SW 1271 (cell line): ENCODE measurements around the gene OR11H6.
"Not testable (repeated sequence)": the region's sequence is repeated elsewhere in the genome, so short reads cannot be mapped to it uniquely, and the experiment has no call there.

Experiments used
- DNase-seq, 2 experiments: peaks; one replicate each; lab custom pipeline; 2025; lab: John Stamatoyannopoulos, UW

OR11H6 gene, protein sequence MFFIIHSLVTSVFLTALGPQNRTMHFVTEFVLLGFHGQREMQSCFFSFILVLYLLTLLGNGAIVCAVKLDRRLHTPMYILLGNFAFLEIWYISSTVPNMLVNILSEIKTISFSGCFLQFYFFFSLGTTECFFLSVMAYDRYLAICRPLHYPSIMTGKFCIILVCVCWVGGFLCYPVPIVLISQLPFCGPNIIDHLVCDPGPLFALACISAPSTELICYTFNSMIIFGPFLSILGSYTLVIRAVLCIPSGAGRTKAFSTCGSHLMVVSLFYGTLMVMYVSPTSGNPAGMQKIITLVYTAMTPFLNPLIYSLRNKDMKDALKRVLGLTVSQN

DNA sequence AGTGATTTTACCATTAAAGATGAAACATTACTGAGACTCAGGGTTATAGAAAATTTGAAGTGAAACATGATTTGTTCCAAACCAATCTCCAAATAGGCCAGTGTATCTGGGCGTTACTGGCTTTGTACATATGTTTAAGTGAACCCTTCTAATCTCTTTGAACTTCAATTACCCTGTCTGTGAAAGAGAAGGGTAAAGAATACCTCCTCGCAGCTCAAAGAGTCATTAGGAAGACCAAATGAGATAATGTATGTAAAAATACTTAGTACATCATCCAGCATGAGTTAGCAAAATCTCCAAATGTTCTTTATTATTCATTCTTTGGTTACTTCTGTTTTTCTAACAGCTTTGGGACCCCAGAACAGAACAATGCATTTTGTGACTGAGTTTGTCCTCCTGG is at the start of gene OR11H6:
OR11H6 (plus strand) TSS at position 301 of the 400 bp plus-strand sequence; CDS start at position 301, 0 bp downstream.
- DNase-seq: no peak

DNA sequence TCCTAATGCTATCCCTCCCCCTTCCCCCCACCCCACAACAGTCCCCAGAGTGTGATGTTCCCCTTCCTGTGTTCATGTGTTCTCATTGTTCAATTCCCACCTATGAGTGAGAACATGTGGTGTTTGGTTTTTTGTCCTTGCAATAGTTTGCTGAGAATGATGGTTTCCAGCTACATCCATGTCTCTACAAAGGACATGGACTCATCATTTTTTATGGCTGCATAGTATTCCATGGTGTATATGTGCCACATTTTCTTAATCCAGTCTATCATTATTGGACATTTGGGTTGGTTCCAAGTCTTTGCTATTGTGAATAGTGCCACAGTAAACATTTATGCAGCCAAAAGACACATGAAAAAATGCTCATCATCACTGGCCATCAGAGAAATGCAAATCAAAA is 49.3 kb upstream of the OR11H6 start:
- DNase-seq: not testable (repeated sequence)

DNA sequence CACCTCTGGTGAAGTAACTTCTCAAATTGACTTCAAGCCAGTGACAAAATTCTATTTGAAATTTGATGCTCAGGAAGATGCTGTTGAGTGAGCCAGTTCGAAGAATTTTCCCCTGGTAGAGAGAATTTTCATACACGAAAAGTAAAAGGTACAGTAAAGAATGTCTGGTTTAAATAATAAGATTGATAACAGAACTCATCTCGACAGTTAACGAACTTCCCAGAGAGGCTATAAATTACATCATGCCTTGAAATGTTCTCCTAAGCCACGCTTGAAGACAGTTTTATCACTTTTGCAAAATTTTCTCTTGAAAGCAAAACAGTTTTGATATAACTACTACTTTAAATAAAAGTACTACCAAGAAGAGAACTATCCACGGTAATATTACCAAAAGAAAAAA is 47.2 kb upstream of the OR11H6 start:
- DNase-seq: no peak

DNA sequence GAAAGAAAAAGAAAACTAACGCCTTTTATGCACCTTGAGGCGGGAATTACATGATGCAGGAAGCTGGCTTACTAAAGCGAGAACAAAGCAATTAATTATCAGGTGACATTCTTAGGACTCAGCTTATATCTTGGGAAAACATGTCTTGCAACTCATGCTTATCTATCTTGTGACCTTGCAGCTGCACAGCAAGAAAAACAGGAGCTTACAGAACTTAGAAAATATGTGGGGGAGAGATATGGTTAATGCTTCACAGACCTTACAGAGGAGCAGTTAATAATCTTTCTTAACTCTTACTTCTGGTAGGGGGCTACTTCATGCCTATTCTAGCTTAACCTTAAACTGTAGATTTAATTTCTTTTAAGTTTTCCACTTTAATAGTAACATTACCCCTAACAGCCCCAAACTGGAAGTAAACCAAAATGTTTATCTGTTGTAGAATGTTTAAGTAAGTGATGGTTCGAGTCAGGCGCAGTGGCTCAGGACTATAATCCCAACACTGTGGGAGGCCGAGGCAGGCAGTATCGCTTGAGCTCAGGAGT is 46.0 kb upstream of the OR11H6 start:
- DNase-seq: no peak

DNA sequence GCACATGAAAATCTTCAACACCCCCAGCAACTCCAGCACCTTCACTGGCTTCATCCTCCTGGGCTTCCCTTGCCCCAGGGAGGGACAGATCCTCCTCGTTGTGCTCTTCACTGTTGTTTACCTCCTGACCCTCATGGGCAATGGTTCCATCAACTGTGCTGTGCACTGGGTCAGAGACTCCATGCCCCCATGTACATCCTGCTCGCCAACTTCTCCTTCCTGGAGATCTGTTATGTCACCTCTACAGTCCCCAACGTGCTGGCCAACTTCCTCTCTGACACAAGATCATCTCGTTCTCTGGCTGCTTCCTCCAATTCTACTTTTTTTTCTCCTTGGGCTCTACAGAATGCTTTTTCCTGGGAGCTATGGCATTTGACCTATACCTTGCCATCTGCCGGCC is 44.3 kb upstream of the OR11H6 start:
- no peak for DNase-seq

DNA sequence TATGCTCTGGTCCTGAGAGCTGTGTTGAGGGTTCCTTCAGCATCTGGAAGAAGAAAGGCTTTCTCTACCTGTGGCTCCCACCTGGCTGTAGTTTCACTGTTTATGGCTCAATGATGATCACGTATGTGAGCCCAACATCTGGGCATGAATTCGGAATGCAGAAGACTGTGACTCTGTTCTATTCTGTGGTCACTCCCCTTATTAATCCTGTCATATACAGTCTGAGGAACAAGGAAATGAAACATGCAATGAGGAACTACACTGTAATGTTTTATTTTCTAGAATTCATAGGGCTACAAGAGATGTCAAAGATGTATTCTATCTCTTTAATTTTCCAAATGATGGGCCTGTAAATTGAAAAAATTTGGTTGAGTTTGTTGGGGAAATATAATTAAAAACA is 43.6 kb upstream of the OR11H6 start:
- no peak for DNase-seq

DNA sequence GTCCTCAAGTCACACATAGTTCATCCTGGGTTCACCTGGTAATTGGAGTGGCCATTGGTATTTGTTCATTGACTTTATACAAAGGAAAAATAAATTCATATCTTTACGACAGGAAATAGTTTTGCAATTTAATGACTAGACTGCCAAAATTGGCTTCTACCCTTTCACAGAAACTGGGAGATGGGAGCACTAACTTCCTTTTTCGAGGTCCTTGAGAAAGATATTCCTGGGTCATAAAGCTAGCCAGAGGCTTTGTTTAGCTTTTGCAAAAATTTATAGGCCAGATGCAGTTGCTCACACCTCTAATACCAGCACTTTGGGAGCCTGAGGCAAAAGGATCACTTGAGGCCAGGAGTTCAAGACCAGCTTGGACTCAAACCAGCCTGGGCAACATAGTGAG is 43.0 kb upstream of the OR11H6 start:
- no peak for DNase-seq

DNA sequence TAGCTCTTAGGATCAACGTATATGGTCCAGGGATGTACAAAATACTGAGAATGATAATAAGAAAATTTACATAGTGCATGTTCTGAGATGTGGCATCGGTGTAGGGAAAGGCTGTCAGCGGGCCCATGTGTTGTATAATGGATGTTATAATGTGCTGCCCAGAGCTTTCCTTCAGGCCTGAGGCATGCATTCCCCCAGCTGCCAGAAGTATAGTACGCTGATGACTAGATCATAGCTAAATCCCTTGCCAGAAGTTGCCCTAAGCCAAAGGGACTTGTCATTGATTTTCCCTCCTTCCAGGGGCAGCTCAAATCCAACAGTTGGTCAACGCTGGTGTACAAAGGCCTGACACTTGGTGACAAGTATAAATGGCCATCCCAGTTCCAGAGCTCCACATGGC is 39.3 kb upstream of the OR11H6 start:
- no peak for DNase-seq

DNA sequence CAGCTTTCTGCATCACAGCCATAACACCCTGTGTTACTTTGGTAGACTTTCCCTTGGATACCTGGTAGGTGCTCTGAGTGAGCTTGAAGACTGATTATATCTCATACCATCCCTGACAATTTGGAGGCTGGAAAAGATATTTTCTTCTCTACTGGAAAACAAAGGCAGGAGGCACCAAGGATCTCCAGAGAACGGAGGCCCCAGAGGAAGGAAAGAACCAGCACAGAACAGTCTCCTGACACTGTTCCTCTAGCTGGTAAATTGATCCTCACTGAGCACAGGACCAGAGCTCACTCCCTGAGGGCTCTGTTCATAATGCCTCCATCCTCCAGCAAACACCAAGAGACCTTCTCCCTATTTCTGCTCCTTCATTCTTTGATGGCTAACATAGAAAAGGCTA is 32.9 kb upstream of the OR11H6 start, which contains the start of gene OR11G2:
OR11G2 (plus strand) TSS at position 301 of the 400 bp plus-strand sequence. CDS start 6,542 bp downstream, outside the sequence.
- DNase-seq: no peak

DNA sequence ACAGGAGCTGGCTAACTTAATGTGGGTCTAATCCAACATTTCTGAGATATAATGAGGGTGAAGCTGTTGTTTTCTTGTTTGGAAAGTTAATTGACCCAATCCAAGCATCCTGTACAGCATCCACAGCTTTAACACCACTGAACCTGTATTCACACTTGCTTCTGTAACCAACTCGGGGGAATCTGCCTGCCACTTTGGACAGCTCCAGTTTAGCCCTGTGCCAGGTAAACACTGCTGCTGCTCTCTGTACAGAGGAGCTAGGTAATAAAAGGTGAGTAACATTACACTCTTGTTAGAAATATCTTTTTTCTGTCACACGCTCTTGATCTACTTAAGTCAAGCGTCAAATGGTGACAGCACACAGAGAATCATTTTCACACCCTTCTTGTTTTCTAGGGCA is 32.1 kb upstream of the OR11H6 start:
- DNase-seq: no peak

DNA sequence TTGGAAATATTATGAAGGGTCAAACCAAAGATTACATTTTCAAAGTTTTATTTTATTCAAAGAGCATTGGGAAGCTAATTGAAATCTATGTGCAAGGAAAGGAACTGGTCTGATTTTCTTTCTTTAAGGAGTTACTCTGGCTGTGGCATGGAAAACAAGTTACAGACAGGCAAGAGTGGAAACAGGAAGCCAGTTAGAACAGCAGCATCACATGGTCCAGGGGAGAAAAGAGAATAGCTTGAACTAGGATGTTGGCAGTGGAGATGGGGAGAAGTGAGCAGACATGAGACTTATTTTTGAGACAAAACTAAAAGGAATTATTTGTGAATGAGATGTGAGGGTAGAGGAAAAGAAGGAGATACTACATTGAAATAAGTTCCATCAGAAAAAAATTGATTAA is 29.4 kb upstream of the OR11H6 start:
- DNase-seq: no peak

DNA sequence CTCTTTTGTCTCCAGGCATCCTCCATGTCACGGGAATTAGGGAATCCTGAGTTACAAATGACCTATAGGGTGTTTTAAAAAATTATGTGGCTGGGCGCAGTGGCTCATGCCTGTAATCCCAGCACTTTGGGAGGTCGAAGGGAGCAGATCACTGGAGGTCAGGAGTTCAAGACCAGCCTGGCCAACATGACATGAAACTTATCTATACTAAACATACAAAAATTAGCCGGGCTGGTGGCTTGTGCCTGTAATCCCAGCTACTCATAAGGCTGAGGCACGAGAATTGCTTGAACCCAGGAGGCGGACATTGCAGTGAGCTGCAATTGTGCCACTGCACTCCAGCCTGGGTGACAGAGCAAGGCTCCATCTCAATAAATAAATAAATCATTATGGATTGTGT is 28.3 kb upstream of the OR11H6 start:
- not testable (repeated sequence) for DNase-seq

DNA sequence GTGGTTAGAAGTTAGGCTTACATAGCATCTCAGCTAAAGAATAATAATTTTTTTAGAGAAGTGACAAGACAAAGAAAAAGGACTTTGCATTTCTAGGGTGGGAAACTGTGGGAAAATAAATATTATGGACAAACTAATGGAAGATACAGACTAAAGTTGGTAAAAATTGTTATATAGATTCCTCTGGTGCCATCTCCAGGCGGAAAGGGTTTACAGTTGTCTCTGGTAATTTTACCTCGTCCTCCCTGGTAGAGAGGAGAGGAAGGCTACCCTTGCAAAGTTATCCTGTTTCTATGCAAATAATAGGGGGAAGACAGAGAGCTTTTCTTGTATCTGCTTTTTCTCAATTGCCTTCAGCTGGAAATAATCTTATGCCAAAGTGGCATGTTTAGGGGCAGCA is 27.6 kb upstream of the OR11H6 start:
- no peak for DNase-seq

DNA sequence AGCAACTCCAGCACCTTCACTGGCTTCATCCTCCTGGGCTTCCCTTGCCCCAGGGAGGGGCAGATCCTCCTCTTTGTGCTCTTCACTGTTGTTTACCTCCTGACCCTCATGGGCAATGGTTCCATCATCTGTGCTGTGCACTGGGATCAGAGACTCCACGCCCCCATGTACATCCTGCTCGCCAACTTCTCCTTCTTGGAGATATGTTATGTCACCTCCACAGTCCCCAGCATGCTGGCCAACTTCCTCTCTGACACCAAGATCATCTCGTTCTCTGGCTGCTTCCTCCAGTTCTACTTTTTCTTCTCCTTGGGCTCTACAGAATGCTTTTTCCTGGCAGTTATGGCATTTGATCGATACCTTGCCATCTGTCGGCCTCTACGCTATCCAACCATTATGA is 26.1 kb upstream of the OR11H6 start:
- DNase-seq: no peak

DNA sequence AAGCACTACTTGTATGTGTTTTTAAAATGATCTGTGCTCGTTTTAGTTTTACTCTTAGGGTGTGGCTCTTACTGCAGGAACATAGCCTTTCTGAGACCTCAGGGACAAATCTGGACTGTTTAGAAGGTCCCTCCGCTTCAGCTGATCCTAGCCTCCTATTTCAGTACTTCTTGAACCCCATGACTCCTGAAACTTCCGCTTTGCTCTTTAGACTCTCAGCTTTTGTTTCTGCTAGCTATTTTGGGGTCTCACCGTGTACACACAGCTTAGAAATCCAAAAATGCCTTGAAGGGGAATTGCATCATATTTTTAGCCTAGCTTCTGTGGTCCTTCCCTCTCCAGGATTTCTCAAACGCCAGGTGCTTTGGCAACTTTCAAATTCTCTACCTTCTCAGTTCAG is 24.5 kb upstream of the OR11H6 start:
- DNase-seq: no peak

DNA sequence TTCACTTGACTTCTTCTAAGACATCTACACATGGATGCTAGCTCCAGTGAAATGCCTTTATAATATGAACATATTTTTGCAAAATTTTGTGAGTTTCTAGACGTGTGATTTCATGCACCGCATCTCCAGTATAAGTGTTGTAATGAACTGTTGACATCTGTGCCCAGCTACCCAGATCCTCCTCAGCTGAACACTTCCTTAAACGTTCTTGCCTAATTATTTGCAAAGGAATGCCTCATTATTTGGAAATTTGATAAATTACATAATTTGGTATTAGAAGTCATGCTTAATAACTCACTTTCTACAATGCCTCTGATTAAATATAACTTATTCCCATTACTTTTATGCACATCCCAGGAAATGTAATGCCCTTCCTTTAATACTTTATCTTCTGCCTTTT is 18.8 kb upstream of the OR11H6 start:
- DNase-seq: no peak

DNA sequence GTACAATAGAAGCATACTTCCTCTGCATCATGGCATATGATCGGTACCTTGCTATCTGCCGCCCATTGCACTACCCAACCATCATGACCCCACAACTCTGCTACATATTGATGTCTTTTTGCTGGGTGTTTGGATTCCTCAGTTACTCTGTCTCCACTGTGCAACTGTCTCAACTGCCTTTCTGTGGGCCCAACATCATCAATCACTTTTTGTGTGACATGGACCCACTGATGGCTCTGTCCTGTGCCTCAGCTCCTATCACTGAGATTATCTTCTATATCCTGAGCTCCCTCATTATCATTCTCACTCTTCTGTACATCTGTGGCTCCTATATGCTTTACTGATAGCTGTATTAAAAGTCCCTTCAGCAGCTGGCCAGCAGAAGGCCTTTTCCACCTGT is 13.9 kb upstream of the OR11H6 start:
- DNase-seq: no peak

DNA sequence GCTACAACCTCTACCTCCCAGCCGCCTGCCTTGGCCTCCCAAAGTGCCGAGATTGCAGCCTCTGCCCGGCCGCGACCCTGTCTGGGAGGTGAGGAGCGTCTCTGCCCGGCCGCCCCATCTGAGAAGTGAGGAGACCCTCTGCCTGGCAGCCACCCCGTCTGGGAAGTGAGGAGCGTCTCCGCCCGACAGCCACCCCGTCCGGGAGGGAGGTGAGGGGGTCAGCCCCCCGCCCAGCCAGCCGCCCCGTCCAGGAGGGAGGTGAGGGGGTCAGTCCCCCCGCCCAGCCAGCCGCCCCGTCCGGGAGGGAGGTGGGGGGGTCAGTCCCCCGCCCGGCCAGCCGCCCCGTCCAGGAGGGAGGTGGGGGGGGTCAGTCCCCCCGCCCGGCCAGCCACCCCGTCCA is 11.1 kb upstream of the OR11H6 start:
- DNase-seq: not testable (repeated sequence)

DNA sequence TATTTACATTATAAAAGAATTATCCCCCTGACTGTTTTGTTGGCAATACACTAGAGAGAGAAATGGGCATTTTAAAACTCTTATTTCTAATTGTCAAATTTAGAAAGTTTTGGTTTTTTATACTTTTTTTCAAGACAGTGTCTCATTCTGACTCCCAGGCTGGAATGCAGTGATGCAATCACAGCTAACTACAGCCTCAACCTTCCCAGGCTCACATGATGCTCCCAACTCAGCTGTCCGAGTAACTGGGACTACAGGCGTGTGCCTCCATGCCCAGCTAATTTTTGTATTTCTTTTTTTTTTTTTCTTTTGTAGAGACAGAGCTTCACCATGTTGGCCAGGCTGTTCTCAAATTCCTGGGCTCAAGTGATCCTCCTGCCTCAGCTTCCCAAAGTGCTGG is 8.3 kb upstream of the OR11H6 start:
- no peak for DNase-seq

DNA sequence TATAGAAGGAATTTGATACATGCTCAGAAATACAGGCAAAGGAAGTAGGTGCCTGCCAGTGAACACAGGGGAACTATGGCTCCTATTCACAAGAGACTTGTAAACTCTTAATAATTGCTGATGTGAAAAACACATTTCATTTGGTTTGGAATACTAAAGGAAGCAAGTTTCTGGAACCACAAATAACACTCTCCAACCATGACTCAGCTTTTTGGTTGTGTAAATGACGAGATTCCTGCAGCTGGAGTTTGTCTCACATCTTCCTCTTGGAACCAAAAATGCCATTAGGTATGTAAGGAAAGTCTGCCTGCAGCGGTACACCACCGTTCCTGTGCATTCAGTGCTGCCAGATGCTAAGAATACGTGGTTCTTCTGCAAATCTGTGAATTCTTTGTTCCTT is 4.5 kb upstream of the OR11H6 start:
- no peak for DNase-seq

DNA sequence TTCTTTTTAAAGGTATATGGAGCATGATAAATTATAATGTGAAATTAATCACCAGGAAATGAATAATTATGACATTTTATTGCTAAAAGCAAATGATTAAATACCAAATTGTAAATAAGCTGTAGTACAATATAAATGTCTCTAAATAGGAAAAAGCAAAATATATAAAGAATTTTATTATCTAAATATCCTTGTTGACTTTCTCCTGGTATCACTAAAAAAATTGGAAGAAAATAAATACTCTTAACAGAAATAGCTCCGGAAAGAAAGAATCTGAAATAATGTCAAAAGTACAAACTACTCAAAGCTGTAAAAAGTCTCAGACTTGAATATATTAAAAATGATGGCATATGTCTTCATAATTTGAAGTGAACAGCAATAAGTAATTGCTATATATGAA is 5.2 kb downstream of the OR11H6 start, which contains the start of gene OR11H7:
OR11H7 (plus strand) TSS at position 301 of the 400 bp plus-strand sequence.
- no peak for DNase-seq

DNA sequence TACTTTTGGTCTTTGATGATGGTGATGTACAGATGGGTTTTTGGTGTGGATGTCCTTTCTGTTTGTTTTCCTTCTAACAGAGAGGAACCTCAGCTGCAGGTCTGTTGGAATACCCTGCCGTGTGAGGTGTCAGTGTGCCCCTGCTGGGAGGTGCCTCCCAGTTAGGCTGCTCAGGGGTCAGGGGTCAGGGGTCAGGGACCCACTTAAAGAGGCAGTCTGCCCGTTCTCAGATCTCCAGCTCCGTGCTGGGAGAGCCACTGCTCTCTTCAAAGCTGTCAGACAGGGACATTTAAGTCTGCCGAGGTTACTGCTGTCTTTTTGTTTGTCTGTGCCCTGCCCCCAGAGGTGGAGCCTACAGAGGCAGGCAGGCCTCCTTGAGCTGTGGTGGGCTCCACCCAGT is 11.9 kb downstream of the OR11H6 start:
- not testable (repeated sequence) for DNase-seq

DNA sequence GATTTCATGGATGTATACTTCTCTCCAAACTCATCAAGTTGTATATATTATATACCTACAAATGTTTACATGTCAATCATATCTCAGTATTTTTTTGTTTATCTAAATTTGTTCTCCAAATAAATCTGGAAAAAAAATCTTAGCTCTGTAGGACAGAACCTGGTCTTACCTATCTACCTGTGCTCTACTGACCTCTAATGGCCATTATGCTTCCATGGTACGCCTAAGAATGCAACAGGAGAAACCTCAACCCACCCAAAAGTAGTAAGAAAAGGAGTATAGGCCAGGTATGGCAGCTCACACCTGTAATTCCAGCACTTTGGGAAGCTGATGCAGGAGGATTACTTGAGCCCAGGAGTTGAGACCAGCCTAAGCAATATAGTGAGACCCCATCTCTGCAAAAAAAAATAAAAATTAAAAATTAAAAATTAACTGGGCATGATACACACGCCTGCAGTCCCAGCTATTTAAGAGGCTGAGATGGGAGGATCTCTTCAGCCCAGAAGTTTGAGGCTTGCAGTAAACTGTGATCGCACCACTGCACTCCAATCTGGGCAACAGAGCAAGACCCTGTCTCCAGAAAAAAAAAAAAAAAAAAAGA is 24.2 kb downstream of the OR11H6 start:
- DNase-seq: peak in 1 of 2 experiments; percentile 27
